Posterior cingulate gyrus (tissue), 11 donors: ENCODE measurements around the gene G0S2.
"Not testable (repeated sequence)": the region's sequence is repeated elsewhere in the genome, so short reads cannot be mapped to it uniquely, and the experiment has no call there.

Source experiments
- DNase-seq, 10 donors: peaks; one replicate each; pipeline versions ENCODE4 v3.0.0 to v3.0.0-alpha.2; 2020 to 2021; ENCODE audit warnings: mixed read lengths in 3 of 10
- intact Hi-C: fragments of 100-400 bp; cut with DNase I; formaldehyde crosslinking; loops from one replicate; pipeline ENCODE4 v1.15.1; 2023

Gene G0S2

DNA sequence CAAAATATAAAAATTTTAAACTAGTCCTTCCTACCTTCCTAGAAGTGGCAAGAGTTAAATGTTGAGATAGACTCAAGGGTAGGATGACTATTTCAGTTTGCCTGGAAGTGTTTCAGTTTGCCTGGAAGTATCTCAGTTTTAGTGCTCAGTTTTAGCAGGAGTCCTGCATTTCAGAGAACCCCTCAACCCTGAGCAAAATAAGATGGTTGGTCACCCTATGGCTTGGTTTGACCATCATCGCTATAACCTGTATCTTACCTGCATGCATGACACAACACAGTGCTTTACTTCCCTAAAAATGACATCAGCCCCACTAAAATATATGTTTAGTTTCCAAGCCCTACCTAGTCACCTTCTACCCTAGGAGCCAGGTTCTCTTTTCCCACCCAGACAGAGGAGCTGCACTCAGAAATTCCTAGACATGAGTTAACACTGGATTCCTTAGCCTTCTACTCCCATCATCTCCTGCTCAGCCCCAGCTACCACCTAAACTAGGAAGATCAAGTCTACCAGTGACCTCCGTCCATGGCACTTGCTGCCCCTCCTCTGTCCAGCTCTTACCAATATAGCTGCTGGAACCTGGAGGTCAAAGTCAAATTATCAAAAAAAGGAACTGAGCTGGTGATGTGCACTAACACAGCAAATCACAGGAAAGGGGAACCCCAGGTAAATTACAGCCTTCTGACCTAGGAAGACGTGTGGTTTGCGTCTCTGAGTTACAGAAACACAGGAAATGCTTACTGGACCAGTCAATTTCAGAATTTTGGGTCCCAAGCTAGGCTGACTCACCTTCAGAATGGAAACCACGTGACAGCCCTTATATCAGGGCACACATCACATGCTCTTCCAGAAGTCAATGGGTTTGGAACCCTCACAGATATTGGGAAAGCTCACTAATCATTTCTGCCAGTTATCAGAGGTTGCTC, 2.2 kb upstream of the G0S2 start:
- intact Hi-C loops = no loop called here

DNA sequence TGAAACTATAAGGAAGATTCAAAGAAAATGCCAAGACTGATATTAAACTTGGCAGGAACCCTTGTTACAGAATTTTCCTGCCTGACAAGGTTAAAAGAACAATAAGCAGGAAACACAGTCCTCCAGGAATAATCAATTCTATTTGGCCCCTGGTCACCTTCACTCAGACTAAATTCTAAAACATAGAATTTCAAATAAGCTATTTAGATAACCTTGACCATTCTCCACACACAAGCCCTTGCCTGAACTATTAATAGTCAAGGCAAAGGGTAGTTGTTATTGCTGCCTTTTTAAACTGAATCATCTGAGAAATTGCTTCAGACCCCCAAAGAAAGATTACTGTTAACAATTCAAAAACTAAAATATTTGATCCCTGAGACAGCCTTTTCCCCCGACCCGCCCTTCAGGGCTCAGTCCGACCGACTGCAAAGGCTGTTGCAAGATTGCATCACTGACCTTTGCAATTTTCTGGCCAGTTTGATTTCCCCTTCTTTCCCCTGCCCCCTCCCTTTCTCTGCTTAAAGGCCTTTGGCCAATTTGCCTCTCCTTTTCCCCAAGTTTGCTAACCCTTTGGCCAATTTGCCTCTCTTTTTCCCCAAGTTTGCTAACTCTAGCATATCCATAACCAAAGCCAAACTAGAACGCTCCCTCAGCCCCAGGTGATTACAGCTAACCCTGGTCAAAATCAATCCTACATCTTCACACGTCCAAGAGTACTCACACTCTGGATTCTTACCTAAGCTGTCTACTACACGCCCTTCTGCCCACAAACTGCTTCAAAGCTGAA, 1.4 kb upstream of the G0S2 start:
- no peak for DNase-seq
- intact Hi-C loops = no loop called here

More for the DNA sequence above, 2.2 kb upstream of the G0S2 start:
- DNase-seq = no peak

DNA sequence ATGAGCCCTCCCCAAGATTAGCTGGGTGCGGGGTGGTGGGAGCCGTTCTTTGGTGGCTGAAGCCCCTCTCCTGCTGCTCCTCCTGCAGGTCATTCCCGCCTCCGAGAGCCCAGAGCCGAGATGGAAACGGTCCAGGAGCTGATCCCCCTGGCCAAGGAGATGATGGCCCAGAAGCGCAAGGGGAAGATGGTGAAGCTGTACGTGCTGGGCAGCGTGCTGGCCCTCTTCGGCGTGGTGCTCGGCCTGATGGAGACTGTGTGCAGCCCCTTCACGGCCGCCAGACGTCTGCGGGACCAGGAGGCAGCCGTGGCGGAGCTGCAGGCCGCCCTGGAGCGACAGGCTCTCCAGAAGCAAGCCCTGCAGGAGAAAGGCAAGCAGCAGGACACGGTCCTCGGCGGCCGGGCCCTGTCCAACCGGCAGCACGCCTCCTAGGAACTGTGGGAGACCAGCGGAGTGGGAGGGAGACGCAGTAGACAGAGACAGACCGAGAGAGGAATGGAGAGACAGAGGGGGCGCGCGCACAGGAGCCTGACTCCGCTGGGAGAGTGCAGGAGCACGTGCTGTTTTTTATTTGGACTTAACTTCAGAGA, 448 bp downstream of the G0S2 start:
- DNase-seq = peak; percentile 24 to 94 (median 48)
- intact Hi-C loops = no loop called here

DNA sequence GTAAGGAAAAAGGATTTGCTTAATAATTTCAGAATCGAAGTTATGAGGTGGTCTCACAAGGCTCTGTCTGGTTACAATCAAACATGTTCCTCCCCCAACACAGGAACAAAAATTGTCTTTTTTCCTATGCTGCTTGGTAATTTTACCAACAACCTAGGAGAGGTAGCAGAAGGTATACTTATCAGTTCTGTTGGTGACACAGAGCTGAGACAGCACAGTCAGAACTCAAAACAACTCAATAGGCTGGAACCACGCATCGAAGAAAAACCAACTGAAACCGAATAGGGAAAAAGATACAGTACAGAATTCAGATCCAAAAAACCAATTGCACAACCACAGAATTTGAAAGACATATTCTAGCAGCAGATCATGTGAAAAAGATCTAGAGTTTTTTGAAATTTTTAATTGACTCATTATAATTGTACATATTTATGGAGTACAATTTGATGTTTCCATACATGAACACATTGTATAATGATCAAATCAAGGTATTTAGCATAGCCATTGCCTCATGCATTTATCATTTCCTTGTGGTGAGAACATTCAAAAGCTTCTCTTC, 3.8 kb downstream of the G0S2 start:
- intact Hi-C loops = no loop called here
- DNase-seq = no peak

DNA sequence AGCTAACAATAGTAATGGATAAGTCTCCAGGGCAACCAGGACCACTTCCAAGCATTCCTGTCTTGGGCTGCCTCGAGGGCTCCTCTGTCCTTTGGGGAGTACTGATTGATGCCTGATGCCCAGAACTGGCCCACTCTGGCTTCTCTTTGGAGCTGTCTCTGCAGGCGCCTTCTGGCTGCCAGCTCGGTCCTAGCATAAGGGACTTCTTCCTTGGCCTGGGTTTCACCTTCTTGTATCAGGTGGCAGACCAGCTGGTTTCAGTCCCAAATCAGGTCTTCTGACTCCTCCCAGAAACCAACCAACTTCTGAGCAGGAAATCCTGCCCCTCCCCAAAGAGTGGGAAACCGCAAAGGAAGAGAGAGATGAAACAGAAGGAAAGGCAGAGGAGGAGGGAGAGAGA, 10.6 kb downstream of the G0S2 start:
- intact Hi-C loops = no loop called here
- DNase-seq = no peak

DNA sequence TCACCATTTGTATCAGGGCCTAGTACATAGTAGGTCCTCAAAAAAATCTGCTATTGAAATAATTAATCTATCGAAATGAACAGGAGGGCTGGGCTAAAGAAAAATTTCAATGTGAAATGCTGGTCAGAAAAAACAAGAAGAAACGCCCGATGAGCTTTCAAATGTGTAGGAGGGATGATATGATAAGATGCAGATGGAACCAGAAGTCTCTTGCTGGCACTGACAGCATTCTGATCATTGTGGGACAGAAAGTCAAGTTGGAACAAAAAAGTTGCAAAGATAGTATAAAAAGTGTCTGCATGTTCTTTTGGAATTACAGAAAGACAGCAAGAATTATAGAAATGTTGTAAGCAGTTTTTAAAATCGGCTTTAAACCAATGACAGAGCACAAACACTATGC, 11.1 kb downstream of the G0S2 start:
- intact Hi-C loops = no loop called here
- DNase-seq = no peak

DNA sequence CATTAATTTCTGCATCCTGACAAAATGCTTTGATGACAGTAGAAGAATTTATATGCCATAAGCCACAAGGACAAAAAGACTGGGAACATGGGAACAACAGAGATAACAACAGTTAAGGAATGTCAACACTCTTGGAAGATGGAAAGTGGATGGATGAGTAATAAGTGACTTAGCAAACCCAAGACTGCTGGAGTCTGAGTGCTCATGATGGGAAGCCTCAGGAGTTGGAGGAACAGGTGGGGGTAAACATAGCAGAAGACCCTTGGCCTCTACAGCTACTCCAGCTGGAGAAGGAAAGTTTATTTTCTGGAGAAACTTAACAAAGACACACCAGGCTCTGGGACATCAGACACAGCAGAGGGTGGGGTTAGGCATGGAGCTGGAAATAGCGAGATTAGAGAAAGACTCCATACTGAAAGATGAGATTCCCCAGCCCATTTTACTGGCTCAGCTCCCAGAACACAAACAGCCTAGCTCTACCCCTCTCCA, 13.6 kb downstream of the G0S2 start:
- intact Hi-C loops = no loop called here
- no peak for DNase-seq

DNA sequence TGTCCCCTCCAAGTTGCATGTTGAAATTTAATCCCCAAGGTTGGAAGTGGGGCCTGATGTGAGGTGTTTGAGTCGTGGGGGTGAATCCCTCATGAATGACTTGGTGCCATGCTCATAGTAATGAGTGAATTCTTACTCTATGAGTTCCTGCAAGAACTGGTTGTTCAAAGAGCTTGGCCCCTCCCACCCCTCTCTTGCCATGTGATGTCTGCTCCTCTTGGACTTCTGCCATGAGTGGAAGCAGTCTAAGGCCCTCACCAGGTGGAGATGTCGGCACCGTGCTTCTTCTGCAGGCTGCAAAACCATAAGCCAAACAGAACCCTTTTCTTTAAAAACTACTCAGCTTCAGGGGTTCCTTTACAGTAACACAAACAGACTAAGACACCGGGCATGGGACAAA, 14.3 kb downstream of the G0S2 start:
- DNase-seq = no peak
- intact Hi-C loops = no loop called here

DNA sequence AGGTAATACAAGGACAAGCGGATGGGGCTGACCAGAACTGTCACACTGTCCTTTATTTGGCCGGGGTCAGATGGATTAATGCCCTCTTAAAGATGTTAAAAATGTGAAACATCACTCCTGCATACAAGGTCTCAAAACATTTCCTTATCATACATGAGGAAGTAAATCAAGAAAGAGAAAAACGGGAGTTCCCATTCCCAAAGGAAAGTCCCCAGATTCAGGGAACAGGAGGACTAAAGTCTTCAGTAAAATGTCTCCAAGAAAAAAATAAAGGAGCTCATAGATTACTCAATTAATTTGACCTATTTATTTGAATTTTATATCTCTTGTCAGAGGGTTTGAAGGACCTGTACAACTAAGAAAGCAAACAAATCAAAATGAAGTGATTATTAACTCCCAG, 16.0 kb downstream of the G0S2 start:
- DNase-seq = no peak
- intact Hi-C loops = loop anchor here (5.0 kb wide), 1 partner anchor 49 kb away; no protein-coding TSS in a partner anchor

DNA sequence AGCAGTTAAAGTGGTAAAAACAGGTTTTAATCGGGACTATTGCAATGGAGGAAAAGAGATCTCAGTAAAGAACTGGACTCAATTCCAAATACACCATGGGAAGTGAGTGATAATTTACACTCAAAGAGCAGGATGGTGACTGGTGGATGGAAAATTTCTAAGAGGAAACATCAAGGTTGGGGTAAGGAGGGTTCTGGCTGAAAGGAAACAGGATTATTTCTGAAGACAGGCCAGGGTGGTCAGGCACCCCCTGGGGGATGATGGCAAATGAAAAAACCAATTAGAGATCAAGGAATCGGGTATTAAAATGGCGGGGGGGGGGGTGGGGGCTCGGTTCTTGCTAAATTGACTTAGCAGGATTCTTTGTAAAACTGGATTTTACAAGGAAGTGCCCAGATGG, 17.1 kb downstream of the G0S2 start:
- no peak for DNase-seq
- intact Hi-C loops = loop anchor here (2.0 to 5.0 kb wide), 3 partner anchors 50 to 115 kb away; no protein-coding TSS in a partner anchor

DNA sequence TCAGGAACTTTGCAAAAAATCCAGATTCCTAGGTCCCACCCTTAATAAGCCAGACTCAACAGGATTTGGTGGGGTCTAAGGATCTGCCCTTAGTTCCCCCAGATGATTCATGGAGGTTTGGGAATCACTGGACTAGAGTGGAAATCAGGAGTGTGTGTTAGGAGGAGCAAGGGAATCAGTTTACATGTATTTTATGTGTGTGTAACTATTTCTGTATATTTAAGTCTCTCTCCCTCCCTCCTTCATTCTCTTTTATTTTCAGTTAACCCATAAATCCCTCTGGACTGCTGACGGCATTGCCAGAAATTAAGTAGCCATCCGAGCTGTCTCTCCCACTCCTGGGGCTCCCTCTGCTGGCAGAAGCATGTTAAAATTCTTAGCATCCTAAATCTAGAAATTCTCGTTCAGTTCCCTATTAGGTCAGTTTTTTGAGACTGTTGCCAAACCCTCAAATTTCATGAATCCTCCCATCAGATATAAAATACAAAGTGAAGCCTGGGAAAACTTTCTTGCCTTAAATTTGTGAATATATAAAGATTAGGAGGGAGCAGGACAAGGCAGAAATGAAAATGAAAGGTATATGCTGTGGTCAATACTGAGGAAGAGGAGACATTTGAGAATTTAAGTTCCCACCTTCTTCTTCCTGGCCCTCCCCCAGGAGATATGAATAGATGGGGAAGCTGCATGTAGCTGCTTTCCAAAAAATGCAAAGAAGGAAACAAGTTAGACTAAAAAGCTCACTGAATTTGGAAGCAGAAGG, 17.7 kb downstream of the G0S2 start:
- peak; percentile 33 to 94 (median 80) for DNase-seq
- intact Hi-C loops = loop anchor here (1.0 to 5.0 kb wide), 4 partner anchors 51 to 116 kb away; no protein-coding TSS in a partner anchor

DNA sequence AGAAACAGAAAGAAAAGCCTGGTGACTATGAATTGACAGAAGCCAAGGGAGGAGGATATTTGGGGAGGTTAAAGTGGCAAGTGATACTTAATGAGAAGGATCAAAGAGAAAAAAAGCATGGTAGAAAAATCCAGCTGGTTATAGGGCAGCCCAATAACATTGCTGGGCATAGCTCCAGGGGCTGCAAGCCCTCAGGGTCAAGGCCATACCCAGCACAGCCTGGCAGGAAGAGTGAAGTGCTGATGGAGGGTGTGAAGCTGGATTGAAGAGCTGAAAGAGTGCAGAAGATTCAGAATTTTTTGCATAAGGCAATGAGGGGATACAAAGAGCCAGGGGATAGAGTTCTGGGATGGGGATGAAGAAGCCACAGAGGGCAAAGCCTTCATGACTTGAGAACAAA, 21.5 kb downstream of the G0S2 start:
- intact Hi-C loops = no loop called here
- no peak for DNase-seq

DNA sequence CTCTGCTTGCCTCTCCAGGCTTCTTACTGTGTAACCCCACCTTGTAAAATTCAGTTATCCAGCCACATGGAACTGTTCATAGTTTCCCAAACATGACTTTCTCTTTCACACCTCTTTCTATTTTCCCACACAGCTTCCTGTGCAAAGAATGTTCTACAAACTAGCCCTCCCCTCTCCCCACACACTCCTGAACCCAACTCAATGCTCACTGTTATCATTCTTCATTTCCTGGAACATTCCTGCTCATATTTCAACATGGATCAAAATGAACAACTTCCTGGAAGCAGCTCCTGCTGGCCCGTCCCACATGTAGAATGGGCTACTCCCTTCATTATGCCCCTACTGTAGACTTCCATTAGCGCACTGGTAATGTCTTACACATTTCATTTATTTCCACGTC, 21.9 kb downstream of the G0S2 start:
- intact Hi-C loops = no loop called here
- DNase-seq = no peak

DNA sequence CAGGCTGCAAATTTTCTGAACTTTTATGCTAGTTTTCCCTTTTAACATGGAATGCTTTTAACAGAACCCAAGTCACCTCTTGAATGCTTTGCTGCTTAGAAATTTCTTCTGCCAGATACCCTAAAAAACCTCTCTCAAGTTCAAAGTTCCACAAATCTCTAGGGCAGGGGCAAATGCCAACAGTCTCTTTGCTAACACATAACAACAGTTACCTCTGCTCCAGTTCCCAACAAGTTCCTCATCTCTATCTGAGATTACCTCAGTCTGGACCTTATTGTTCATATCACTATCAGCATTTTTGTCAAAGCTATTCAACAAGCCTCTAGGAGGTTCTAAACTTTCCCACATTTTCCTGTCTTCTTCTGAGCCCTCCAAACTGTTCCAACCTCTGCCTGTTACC, 25.5 kb downstream of the G0S2 start:
- intact Hi-C loops, DNase-seq: not testable (repeated sequence)

DNA sequence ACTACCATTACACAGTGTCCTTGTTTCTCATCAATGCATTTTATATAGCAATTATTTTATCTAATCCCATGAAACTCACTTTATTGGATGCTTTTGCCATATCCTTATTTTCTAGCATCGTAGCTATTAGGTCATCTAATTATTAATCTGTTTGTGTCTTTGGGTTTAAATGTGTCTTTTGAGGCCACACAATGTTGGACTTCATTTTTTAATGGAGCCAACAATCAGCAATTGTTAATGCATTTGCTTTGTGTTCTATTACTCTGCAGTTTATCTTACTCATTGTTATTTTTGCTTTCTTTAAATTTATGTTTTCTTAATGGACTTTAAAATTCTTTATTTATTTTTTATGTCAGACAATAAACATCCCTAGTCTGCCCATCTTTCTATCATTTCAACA, 27.6 kb downstream of the G0S2 start:
- no peak for DNase-seq
- intact Hi-C loops = no loop called here

DNA sequence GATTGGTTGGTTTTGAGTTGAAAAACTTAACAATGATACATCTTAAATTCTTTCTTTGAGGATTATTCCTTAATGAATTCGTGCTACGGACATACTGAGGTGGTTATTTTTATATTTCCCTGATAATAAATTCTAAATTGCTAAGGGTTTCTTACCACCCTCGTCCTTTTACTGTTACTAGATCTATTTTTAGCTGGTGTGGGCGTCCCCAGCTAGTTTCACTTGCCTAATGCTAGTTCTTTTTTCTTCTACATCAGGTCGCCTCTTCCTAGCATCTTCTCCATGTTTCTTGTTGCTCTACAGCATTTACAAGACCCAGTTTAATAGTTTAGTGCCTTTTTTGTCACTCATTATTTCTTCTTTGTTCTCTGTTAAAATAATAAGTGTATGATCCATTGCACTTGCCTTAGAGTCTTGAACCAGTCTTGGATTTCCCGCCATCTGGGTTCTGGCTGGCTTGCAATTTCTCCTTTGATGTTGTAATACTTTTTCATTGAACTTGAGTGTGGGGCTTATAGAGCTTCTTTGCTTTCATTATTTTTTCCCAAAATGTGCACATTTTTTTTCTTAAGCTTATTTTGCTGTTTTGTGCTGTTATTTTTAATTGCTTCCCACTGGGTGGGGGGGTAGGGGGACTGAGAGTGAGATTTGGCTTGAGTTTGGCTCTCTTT, 28.8 kb downstream of the G0S2 start:
- intact Hi-C loops = no loop called here
- no peak for DNase-seq

DNA sequence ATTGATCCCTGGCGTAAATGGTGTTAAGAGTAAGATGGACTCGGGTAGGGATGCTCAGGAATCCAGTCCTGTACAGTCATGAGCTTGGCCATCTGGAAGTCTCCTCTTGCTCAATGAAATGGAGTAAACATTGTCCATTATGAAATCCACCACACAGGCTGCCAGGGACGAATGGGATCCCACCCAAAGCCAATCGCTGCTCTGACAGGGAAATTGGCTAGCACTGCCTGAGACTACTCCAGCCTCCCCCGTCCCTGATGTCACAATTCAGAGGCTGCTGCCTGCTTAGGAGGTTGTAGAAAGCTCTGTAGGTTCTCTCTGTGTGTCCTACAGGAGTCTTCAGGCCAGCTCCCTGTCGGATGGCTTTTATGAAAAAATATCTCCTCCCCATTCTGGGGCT, 29.4 kb downstream of the G0S2 start, which contains the start of gene HSD11B1:
TSS of gene HSD11B1 (plus strand) at position 263 of the 400 bp plus-strand sequence. CDS start at position 360, 97 bp downstream.
- intact Hi-C loops = no loop called here
- DNase-seq = peak; percentile 59 to 97 (median 72)

DNA sequence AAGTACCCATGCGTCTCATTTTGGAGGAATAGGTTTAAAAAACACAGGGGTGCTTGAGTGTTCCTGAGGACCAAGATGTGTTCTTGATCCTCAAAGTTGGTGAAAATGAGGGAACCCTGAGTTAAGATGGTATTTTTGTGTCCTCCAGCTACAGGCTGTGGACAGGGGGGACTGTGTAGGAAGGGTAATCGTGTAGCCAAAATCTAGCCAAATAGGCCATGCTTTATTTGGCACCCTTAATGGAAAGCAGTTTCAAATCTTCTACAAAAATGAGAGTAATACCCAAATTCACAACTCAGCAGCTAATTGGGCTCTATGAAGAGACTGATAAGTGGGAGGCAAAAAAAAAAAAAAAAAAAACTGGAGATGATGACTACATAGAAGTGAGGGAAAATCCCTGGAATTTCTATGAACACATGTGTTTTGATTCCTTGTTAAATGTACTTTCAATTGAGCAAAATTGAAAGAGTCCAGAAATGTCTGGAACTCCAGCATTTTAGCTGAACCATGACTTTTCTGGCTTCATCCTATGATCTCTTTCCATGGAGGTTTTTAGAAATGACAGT, 29.9 kb downstream of the G0S2 start:
- intact Hi-C loops = no loop called here
- DNase-seq = no peak

DNA sequence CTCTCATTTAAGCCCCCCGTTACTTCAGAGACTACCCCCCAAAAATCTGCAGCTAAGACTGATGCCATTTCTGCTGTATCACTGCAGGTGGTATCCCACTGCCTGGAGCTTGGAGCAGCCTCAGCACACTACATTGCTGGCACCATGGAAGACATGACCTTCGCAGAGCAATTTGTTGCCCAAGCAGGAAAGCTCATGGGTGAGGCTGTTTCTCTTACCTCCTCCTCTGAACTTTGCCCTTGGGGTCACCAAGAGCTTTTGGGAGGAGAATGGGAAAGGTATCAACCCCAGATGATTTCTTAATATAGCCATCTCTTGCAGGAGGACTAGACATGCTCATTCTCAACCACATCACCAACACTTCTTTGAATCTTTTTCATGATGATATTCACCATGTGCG, 31.4 kb downstream of the G0S2 start:
- DNase-seq = no peak
- intact Hi-C loops = no loop called here
